ENCODE measurements around the gene GBX1.

DNA sequence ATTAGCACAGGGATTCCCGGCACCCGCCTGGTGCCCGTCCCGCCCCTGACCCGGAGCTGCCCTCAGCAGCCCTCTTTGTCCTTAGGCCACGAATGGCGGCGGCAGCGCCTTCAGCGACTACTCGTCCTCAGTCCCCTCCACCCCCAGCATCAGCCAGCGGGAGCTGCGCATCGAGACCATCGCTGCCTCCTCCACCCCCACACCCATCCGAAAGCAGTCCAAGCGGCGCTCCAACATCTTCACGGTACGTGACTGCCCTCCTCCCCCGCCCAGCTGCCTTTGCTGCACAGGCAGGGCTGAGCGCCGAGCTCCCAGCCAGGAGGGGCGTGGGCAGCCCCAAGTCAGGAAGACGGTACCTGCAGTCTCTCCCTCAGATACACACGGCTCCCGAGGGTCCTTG is 47.6 kb downstream of the GBX1 start:
- TF ChIP-seq, protein P1, sequence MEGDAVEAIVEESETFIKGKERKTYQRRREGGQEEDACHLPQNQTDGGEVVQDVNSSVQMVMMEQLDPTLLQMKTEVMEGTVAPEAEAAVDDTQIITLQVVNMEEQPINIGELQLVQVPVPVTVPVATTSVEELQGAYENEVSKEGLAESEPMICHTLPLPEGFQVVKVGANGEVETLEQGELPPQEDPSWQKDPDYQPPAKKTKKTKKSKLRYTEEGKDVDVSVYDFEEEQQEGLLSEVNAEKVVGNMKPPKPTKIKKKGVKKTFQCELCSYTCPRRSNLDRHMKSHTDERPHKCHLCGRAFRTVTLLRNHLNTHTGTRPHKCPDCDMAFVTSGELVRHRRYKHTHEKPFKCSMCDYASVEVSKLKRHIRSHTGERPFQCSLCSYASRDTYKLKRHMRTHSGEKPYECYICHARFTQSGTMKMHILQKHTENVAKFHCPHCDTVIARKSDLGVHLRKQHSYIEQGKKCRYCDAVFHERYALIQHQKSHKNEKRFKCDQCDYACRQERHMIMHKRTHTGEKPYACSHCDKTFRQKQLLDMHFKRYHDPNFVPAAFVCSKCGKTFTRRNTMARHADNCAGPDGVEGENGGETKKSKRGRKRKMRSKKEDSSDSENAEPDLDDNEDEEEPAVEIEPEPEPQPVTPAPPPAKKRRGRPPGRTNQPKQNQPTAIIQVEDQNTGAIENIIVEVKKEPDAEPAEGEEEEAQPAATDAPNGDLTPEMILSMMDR (conservative IDR thresholded peaks at IDR 0.05) = no peak
- no peak for TF ChIP-seq ZFX (IDR thresholded peaks at IDR 0.05)
